Raji (cell line): ENCODE results near the gene SIRT2.

Source experiments
- POLR2A ChIP-seq: IDR thresholded peaks from 2 replicates; pipeline ENCODE4 v1.6.1; 2011; ENCODE audit warnings: low read depth, low read length, control low read depth; ENCODE audit not compliant: insufficient read depth

The SIRT2 gene

GRCh38 chr19:38899447-38900201 is at the start of gene SIRT2, which contains the start of gene NFKBIB:
TSS of gene SIRT2 (minus strand) at chr19:38899618. CDS start at chr19:38899521, 97 bp downstream.
TSS of gene NFKBIB (plus strand) at chr19:38899969. CDS start at chr19:38900033, 64 bp downstream.
- TF ChIP-seq POLR2A = peak; percentile 74

GRCh38 chr19:38946229-38947010 is 47.0 kb upstream of the SIRT2 start:
- TF ChIP-seq POLR2A = no peak

DNA sequence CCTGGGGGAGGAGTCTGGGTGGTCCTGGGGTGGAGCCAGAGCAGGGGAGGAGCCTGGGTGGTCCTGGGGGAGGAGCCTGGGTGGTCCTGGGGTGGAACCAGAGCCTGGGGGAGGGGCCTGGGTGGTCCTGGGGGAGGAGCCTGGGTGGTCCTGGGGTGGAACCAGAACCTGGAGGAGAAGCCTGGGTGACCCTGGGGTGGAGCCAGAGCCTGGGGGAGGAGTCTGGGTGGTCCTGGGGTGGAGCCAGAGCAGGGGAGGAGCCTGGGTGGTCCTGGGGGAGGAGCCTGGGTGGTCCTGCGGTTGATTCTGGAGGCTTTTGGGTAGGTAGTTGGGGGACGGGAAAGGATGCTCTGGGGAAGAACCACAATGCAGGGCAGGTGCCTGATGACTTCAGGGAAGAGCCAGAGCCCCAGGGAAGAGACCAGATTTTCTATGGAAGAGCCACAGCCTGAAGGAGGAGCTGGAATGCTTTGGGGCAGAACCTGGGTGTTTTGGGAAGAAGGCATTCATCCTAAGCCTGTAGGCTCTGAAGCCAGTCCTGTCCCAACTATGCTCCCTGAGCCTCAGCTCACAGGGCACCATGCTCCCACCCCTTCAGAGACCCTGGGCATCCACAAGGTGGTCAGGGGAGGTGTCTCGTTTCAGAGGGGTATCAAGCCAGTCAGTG is 46.3 kb upstream of the SIRT2 start:
- no peak for TF ChIP-seq POLR2A

GRCh38 chr19:38944981-38945506 is 45.6 kb upstream of the SIRT2 start:
- TF ChIP-seq POLR2A = no peak

DNA sequence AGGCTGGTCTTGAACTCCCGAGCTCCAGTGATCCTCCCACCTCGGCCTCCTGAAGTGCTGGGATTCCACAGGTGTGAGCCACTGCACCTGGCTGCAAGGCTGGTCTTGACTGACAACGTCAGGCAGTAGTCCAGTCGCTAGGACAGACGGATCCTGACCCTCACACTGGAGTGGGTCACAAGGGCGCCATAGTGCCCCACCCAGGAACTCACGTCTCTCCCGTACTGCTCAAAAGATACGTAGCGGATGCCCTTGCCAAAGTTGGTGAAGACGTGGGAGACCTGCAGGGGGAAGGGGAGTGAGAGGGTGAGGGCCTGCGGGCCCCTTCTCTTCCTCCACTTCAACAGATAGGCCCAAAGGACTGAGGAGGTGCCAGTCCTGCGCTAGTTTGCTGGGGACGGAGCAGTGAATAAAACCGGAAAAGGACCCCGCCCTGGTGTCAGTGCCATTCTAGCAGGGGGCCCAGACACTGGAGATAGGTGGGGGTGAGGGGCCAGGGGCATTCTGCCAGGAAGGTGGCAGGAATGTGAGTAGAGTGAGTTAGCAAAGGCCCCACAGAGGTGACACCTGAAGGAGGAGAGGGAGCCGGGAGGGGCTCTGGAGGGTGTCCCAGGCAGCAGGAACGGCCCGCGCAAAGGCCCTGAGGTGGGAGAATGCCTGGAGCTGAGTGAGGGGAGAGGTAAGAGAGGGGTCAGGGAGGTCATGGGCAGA is 43.2 kb upstream of the SIRT2 start:
- no peak for TF ChIP-seq POLR2A

GRCh38 chr19:38941979-38942378 is 42.6 kb upstream of the SIRT2 start:
- TF ChIP-seq POLR2A = no peak

DNA sequence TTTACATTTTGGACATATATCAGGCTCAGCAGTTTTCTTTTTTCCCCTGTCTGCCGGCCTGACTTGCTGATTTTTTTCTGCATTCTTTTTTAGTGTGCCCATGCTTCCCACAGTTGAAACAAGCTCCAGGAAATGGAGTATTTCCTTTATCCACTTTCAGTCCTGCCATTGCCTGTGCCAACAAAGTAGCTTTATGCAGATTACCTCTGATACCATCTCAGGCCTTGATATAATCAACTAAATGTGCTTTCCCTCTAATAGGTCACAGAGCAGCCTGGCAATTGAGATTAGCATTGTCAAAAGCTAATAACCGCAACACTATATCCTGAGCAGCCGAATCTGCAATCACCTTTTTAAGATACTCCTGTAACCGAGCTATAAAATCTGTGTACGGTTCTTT is 40.5 kb upstream of the SIRT2 start:
- no peak for TF ChIP-seq POLR2A

GRCh38 chr19:38933544-38933943 is 34.1 kb upstream of the SIRT2 start:
- no peak for TF ChIP-seq POLR2A

- TF ChIP-seq POLR2A = no peak
Observed at GRCh38 chr19:38932425-38933179, 33.2 kb upstream of the SIRT2 start.

- TF ChIP-seq POLR2A = no peak
Observed at GRCh38 chr19:38931521-38931793, 32.0 kb upstream of the SIRT2 start.

DNA sequence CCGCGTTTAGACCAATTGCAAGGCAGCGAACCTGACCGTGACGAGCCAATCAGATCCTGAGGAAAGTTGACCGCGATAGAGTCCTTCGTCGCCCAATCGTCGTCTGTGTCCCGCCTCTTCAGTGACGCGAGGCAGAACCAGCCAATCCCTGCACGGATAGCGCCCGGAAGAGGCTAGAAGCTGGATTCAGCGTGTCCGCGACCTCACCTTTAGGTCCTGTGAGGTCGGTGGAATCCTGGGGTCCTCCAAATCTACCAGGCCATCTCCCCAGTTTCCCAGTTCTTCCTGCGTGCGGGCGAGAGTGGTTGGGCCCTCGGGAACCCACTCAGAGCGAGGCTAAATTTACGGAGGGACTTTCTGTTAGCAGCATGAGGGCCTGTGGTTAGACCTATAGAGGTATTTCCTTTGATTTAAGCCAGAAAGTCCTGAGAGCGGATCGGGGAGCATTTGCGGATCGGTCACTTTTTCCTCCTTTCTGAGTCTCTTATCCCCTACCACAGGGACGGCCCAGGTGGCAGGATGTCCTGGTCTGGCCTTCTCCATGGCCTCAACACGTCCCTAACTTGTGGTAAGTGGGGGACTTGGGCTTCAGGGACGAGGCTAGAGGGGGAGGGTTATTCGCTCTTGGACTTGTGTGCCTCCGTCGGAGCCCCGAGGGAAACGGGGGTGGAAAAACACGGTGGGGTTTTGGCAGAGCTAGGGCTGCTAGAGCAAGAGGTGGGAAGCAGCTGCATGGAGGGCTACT is 31.5 kb upstream of the SIRT2 start, which contains the start of gene MRPS12:
TSS of gene MRPS12 (plus strand) at position 169 of the 745 bp plus-strand sequence. CDS start at position 520, 351 bp downstream.
- TF ChIP-seq POLR2A = peak; percentile 94

DNA sequence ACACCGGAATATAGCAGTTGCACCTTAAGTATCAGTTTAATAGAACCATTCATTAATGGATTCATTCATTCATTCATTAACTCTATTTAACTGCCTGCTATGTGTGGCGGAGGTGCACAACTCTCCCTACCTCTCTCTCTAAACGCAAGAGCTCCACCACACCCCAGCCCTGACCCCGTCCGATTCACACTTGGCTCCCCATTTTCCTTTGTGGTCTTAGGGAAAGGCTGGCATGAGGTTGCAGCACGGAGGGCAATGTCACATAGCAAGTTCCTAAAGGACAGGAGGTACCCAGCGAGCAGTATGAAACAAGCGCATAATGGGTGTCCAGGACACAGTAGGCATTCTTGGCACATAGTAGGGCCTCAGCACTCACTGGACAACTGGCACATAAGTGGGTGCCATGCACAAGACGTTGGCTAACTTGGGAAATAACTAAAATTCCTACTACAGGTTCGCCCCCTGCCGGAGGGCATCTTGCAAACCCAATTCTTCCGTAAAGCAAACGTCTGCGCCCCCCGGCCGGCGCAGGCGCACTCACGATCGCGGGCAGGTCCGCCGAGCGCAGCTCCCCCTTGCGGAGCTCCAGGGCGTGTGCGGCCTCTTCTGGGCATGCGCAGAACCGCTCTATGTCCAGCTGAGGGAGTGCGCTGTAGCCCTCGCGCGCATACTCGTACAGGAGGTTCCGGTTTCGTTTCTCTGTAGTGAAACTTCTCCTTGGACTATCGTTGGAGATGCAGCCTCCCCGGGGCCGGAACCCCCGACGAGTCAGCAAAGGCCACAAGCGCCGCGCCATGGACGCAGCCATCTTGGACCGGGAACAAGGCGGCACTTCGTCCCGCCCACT is 30.7 kb upstream of the SIRT2 start, which contains the start of gene SARS2:
TSS of gene SARS2 (minus strand) at position 835 of the 847 bp plus-strand sequence. CDS start at position 808, 27 bp downstream.
- peak; percentile 73 for TF ChIP-seq POLR2A
